DND-41 (cell line): ENCODE results near the gene ELF1.

Experiments used
- ATAC-seq: fragments of 200-7000 bp; cut with Tn5 transposase; 3 replicates; pipeline ENCODE4 v1.9.1; 2021; ENCODE audit warnings: low read depth; ENCODE audit not compliant: insufficient read depth
- DNase-seq: peaks from one replicate; pipeline ENCODE4 v3.0.0-alpha.2; 2020
- H2AFZ ChIP-seq: 2 replicates; pipeline ENCODE4 v1.6.0; 2012; ENCODE audit warnings: low read depth, low read length
- H3K27ac ChIP-seq: 2 replicates; pipeline ENCODE4 v1.5.1; 2012; ENCODE audit warnings: low read length, inconsistent platforms
- H3K27me3 ChIP-seq: fragments of 200-600 bp; sonication (generic); 2 replicates; pipeline ENCODE4 v1.6.0; 2012; ENCODE audit warnings: low read length, mild to moderate bottlenecking, inconsistent platforms; ENCODE audit not compliant: insufficient read depth, poor library complexity
- H3K36me3 ChIP-seq: 2 replicates; pipeline ENCODE4 v1.5.1; 2012; ENCODE audit warnings: low read length, inconsistent platforms; ENCODE audit not compliant: insufficient read depth
- H3K4me1 ChIP-seq: 2 replicates; pipeline ENCODE4 v1.5.1; 2012; ENCODE audit warnings: mild to moderate bottlenecking, low read length; ENCODE audit not compliant: insufficient read depth
- H3K4me2 ChIP-seq: 2 replicates; pipeline ENCODE4 v1.6.0; 2012; ENCODE audit warnings: mild to moderate bottlenecking, moderate library complexity, low read length, inconsistent platforms; ENCODE audit not compliant: insufficient read depth
- H3K4me3 ChIP-seq, 2 experiments: fragments of 200-600 bp in 1 of 2; shearing (Covaris generic) in 1 of 2; 2 replicates each; pipeline ENCODE4 v1.5.1; 2012 to 2016; ENCODE audit warnings: inconsistent platforms in 2 of 2, low read length in 2 of 2, mild to moderate bottlenecking in 2 of 2, low read depth in 1 of 2, moderate library complexity in 1 of 2
- H3K79me2 ChIP-seq: 2 replicates; pipeline ENCODE4 v1.6.0; 2012; ENCODE audit warnings: low read length, inconsistent platforms; ENCODE audit not compliant: insufficient read depth
- H3K9ac ChIP-seq: 2 replicates; pipeline ENCODE4 v1.6.0; 2012; ENCODE audit warnings: low read depth, mild to moderate bottlenecking, inconsistent platforms, low read length, moderate library complexity
- H3K9me3 ChIP-seq: 2 replicates; pipeline ENCODE4 v1.5.1; 2012; ENCODE audit warnings: low read length, moderate library complexity, mild to moderate bottlenecking, inconsistent platforms; ENCODE audit not compliant: insufficient read depth, severe bottlenecking
- H4K20me1 ChIP-seq: 2 replicates; pipeline ENCODE4 v1.6.0; 2012; ENCODE audit warnings: low read length; ENCODE audit not compliant: insufficient read depth
- CTCF ChIP-seq: IDR thresholded peaks from 2 replicates; pipeline ENCODE4 v1.5.1; 2012; ENCODE audit warnings: borderline replicate concordance, low read length, moderate library complexity, mild to moderate bottlenecking; ENCODE audit not compliant: poor library complexity, severe bottlenecking; ENCODE audit errors: extremely low read depth
- EZH2 ChIP-seq: IDR thresholded peaks from 3 replicates; pipeline ENCODE4 v1.6.1; 2012; ENCODE audit warnings: borderline replicate concordance, low read depth, mild to moderate bottlenecking, moderate library complexity, low read length, inconsistent platforms; ENCODE audit not compliant: severe bottlenecking

The ELF1 gene

DNA sequence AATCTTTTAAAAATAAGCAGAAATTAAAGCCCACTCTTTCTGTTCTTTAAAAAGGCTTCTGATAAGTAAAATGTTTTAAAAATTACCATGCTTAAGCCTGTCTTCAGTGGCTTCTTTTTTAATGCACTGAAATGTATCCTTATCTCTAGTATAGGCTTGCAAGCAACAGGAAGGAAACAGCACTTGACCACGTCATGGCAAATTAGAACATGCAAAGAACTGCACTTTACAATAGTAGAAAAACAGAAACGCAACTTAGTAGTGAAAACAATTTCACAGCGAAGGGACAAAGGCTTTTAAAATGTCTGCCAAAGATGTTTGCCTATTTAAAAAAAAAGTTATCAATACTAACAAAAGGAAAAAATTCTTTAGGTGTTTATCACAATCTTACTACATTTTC, 36.3 kb downstream of the ELF1 start:
- ATAC-seq (peak; percentile 54), DNase-seq (peak; percentile 56)
- Histone ChIP-seq H3K9ac (peak overlapping the region; percentile 73), H4K20me1 (peaks cover 18% of the 10 kb centered on the region; the same call in 1 of the 2 replicates), H3K36me3 (peaks cover 34% of the 10 kb centered on the region), H3K4me1 (peaks cover 96% of the 10 kb centered on the region), H3K4me2 (peak overlapping the region; percentile 75), H3K79me2 (peaks cover 99% of the 10 kb centered on the region), H3K27me3 (no peaks in the 10 kb centered on the region), H3K4me3 (peak overlapping the region; percentile 44 to 64; a peak in 3 of 4 replicates), H3K27ac (peak overlapping the region; percentile 94), H3K9me3 (no peaks in the 10 kb centered on the region), H2AFZ (0 out of 2 replicates have a peak overlapping the region, but pooled peaks have one; percentile 10)
- TF ChIP-seq CTCF (no peak), EZH2 (no peak)

GRCh38 chr13:40981949-40982348, 37.2 kb downstream of the ELF1 start:
- H3K79me2 ChIP-seq = peaks cover 99% of the 10 kb centered on the region
- H4K20me1 ChIP-seq = peaks cover 22% of the 10 kb centered on the region; the same call in 1 of the 2 replicates
- H3K4me2 ChIP-seq = peak overlapping the region; percentile 75
- no peak overlapping the region for H2AFZ ChIP-seq
- DNase-seq = no peak
- H3K36me3 ChIP-seq = peaks cover 35% of the 10 kb centered on the region
- TF ChIP-seq EZH2 = no peak
- TF ChIP-seq CTCF = no peak
- H3K9ac ChIP-seq = peak overlapping the region; percentile 73
- ATAC-seq = no peak
- H3K27me3 ChIP-seq = no peaks in the 10 kb centered on the region
- H3K9me3 ChIP-seq = no peaks in the 10 kb centered on the region
- H3K27ac ChIP-seq = peak overlapping the region; percentile 94
- H3K4me3 ChIP-seq = peak overlapping the region; percentile 44 to 64
- peaks cover 96% of the 10 kb centered on the region for H3K4me1 ChIP-seq

GRCh38 chr13:40981361-40981760, 37.8 kb downstream of the ELF1 start:
- H3K4me1 ChIP-seq = peaks cover 96% of the 10 kb centered on the region
- DNase-seq (no peak), ATAC-seq (peak; percentile 33; the same call in 1 of the 3 replicates)
- no peaks in the 10 kb centered on the region for H3K9me3 ChIP-seq
- TF ChIP-seq CTCF (no peak), EZH2 (no peak)
- H3K36me3 ChIP-seq = peaks cover 39% of the 10 kb centered on the region
- H3K9ac ChIP-seq = peak overlapping the region; percentile 73
- H2AFZ ChIP-seq = no peak overlapping the region
- H4K20me1 ChIP-seq = peaks cover 26% of the 10 kb centered on the region
- H3K4me2 ChIP-seq = peak overlapping the region; percentile 75
- peaks cover 100% of the 10 kb centered on the region for H3K79me2 ChIP-seq
- no peaks in the 10 kb centered on the region for H3K27me3 ChIP-seq
- H3K27ac ChIP-seq = peak overlapping the region; percentile 94
- peak overlapping the region; percentile 44 to 64 for H3K4me3 ChIP-seq
